Stimulated activated CD8-positive, alpha-beta memory T cell treated with anti-CD3 and anti-CD28 coated beads, Interleukin-2, amount 100 ng/mL, for 48 hours (primary cell): ENCODE measurements around the gene CCDC9B.
A peak's percentile ranks its signal among the peaks of the same experiment; 100 is the strongest.

Source experiments
- DNase-seq, 2 donors: peaks; one replicate each; pipeline ENCODE4 v3.0.0-alpha.2; 2020; ENCODE audit warnings: low read depth in 2 of 2

Gene CCDC9B

DNA sequence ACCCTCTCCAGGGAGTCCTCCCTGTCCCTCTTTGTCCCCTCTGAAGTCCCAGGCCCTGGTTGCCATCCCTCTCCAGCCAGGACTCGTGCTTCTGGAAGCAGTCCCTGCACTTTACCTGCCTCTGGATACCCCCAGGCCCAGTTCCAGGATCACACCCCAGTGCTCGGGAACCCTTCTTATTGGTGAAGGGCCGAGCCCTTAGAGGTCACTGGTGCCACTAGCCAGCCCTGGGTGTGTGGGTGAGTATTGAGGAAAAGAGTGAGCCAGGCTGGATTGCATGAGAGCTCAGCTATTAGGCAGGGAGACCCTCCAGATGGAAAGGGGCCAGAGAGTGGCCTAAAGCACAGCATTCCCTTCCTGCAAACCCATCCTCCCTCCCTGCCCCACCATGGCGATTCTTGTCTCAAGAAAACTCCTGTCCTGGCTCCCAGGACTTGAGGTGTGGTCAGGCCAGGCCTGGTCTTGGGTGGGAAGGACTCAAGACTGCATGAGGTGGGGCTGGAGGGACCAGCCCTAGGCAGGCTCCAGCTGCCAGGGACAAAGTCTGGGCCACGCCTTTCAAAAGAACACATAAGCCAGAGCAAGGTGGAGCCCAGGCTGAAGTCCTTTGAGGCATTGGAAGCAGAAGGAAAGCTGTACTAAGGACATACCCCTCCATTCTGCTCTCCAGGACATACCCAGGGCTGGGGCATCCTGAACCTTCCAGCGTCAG lies 5.3 kb upstream of the CCDC9B start:
- no peak for DNase-seq

DNA sequence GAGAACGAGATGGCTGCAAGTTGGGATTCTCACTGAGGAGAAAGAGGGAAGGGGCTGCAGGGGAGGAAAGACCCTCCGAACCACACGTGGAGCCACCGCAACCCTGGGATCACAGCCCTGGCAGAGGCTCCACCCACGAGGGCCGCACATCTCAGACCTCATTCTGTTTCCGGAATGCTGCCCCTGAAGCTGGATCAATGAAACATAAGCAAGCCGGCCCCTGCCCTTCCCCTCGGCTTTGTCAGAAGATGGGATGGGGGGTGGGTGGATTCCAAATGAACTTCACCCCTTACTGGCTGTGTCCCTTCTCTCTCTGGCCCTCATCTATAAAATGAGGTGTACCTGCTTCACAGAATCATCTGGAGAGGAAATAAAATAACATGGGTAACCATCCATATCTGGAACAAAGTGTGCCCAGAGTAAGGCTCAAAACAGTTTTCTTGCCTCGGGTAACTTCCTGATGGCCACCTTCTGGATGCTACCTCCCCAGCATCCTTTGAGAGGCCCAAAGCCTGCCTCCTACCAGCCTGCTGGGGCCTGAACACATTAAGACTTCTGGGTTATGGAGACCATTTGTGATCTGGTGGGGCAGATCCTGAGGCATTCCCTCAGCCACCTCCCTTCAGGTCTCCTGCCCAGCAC lies 4.6 kb upstream of the CCDC9B start:
- no peak for DNase-seq

DNA sequence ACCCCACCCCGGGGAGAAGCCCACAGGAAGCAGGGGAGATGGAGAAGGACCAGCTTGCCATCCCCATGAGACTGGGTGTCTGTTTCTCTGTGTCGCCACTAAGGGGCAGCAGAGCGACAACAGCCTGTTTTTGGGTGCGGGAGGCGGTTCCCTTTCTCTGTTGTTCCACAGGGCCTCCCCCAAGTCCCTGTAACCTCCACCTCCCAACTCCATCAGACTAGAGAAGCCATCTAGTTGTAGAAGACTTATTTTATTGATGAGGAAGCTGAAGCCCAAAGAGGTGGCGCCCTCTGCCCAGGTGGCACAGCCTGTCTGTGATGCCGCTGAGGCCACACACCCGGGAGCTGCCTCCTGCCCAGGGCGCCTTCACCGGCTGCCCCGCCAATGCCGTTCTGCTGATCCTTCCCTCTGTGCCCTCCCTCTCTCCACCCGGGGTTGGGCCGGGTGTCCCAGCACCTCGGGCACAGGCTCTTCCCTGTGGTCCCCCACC lies 3.9 kb upstream of the CCDC9B start:
- DNase-seq = peak; percentile 49 to 51

DNA sequence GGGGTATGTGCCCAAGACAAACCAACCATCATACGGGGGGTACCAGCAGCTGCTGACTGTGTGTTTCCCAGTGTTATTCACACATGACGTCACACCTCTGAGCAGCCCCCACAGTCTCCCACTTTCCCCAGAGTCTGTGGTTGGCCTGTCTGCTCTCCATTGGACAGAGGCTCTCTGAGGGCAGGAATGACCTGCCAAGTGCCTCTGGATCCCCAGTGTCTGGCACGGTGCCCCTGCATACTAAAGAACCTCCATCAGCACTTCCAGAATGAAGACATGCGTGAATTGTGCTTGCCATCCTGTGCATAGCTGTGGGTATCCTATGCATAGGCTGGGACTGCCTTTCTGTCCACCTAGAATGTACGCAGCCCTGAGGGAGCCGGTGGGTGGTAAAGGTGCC lies 3.5 kb upstream of the CCDC9B start:
- DNase-seq = no peak

DNA sequence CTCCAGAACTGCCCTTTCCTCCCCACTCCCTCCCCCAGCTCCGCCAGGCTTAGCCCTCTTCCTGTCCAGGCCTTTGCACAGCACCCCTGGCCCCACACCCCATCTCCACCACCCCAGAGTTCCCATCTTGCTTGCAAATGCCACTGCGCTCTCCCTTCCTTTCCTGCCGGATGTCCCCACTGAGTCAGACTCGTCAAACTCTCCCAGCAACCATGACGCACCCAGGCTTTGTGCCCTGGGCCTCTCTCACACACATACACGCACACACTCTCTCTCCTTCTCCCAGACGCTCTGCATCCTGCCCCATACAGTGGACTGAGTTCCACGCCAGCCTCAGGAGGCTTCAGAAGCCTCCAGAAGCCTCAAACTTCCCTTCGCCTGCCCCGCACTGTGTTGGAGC lies 2.8 kb upstream of the CCDC9B start:
- DNase-seq = no peak

DNA sequence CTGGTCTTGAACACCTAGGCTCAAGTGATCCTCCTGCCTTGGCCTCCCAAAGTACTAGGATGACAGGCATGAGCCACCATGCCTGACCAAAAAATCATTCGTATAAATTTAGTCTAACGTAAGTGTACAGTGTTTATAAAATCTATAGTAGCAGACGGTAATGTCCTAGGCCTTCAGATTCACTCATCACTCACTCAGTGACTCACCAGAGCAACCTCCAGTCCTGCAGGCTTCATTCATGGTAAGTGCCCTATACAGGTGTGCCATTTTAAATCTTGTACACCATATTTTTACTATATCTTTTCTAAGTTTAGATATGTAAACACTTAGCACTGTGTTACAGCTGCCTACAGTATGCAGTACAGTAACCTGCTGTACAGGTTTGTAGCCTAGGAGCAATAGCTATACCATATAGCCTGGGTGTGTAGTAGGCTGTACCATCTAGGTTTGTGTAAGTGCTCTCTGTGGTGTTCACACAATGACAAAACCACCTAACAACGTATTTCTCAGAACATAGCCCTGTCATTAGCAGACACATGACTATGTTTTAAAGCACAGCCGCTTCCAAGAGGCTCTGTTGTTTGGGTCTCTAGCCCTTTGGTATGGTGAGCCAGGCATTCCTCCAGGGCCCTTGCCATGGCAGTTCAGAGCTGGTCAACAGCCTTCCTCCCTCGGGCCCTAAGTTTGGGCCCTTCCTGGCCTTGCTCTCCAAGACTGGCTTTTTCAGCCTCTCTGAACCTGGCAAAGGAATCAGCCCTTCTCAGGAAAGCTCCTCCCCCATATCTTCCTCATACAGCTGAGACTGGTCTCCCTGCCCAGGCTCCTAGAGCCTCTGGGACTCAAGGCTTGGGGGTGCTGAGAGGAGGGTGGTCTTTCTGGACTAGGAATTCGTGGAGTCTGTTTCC lies 1.9 kb upstream of the CCDC9B start:
- DNase-seq = no peak

DNA sequence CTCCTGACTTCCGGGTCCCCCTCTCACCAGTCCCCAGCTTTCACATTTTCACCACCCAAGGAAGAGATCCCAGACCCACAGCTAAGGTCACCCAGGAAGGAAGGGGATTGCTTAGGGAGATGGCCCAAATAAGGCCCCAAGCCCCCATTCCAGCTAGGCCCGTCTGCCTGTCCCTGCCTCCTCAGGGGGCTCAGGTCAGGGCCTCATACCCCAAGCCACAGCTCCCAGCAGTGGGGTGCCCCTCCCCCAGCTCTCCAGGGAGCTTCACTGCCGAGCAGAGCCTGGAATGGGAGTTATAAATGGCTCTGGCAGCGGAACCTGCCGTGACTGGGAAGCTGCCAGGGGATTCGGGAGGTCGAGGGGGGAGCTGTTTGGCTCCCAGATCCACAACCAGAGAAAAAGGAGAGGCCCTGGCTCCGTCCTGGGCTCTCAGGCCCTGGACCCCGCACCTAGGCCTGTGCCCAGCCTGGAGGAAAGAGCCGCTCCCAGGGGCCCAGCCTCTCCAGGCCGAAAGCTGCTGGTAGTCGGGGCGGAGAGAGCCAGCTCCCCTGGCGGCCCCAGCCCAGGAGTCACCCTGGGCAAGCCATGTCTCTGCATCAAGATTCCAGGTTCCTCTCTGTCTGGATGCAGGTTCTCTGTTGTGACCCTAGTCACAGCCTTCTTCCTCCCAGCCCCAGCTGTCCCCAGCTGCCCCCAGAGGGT lies 550 bp downstream of the CCDC9B start:
- no peak for DNase-seq

DNA sequence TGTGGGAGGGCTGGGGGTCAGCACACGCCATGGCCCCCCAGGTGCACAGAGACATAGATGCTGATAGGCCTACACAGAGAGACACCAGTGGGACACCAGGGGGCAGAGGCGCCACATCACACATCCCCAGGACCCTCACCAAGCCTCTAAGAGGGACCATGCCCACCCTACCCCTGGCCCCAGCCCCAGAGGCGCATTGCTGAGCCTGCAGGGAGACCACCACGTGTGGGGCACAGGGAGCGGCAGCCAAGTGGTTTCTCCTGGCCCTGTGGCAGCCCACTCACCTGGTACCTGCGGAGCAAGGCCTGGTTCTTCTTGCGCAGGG lies 1.2 kb downstream of the CCDC9B start:
- DNase-seq = no peak

DNA sequence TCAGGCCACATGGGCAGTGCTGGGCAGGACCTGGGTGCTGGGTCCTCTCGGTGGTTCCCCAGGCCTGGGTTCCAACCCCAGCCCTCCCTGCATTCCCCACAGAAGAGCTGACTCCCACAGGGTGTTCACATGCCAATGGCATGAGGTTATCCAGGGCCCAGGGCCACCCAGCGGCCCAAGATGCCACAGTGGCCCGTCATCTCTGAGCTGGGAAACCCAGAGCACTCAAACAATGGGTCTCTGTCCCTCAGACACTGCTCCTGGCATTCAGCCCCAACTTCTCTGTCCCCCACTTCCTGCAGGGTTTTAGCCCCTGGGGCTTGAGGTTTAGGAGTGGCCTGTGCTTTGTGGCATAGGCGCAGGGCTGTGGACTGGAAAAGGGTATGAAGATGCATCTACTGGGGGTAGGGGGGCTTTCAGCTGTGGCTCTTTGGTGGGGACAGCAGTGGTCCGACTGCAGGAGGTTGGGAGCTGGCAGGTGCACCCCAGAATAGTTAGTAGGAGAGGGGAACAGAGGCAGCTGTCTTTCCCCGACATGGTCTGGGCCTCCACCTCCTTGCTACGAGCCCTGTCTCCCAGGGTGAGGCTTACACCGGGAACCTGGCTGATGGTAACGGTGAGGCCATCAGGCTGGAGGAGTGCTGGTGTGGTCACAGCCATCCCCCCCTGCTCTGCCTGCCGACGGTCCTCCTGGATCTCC lies 1.7 kb downstream of the CCDC9B start:
- DNase-seq = no peak

DNA sequence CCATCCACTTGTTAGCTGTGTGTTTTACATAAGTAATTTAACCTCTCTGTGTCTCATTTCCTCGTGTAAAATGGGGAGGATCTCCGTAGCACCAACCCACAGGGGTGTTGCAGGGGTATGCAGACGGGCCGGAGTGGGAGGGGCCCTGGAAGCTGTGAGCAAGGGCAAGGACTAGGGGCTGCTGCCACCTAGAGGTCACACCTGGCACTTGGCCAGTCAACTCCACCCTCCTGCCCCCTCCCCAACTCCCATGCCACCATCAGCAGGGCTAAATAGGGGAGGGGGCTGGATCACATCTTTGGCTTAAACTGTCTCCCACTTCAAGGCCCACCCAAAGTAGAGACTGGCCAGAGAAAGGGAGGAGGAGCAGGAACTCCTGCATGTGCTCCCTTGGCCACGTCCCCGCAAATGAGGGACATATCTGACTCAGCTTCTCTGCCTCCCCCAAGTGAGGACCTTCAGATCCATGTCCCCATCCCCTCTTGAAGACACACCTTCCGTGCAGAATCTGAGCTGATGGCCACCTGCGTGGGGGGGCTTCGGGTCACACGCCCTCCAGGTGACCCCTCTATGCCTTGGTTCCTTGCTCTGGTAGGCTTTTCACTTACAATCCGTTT lies 2.6 kb downstream of the CCDC9B start:
- peak; percentile 73 to 76 for DNase-seq

DNA sequence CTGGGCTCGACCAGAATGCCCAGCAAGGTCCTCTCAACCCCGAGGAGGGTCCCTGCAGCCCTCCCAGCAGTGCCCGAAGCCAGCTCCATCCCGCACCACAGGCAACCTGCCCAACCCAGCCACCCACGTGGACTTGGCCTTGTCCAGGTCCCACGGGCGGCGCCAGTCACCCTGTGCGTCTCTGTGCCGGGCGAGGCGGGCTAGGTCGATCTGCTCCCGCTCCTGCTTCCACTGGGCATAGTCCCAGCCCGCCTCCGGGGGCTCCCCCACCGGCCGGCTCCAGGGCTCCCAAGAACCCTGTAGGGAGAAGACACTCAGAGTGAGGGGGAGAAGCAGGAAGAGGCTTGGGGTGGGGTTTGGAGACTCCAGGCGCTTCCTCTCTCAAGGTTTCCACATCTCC lies 3.1 kb downstream of the CCDC9B start:
- no peak for DNase-seq

DNA sequence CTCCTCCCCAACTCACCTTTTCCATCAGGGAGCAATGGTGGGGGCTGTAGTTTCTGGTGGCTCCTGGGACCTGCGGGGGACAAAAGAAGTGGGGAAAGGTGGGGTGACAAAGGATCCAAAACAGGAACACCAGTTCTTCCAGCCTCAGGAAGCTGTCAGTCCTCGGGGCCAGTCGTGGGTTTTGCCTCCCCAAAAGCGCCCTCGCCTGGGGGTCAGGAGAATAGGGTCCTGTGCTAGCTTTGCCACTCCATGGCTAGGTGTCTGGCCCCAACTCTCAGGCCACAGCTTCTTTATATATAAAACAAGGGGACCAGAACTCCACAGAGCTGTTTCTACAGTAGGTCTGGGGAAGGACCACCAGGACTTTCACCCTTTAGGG lies 4.0 kb downstream of the CCDC9B start:
- no peak for DNase-seq

DNA sequence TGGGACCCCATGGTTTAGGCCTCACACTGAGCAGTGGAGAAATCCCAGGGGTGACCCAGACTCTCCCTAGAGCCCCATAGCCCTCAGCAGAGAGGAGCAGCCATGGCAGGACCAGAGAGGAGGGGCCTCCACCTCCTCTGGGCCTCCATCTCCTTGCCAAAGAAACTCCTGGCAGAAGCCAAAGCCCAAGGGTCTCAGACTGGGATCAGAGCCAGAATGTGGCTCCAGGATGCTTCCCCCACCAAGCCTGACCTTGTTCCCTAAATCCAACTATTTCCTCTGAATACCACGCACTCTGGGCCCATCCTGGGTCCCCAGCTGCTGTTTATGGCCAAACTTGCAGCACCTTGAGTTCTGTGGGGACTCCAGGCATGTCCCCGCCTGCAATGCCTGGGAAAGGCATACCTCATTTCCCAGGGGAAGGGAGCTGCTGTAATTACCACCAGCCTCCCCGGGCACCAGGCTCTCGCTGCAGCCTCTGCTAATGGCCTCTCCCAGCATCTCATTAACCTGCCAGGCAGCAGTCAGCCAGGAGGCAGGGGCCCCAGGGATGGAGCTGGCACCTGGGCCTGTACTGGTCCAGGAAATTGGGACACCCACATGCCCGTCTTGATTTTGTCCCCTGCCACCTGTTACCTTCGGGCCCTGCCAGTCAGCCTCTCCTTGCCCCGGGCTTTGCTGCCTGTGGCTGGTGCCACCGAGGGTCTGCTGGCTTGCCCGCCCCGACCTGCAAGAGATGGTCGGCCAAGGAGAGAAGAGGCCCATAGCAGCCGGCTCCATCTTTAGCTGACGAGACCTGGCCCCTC lies 4.6 kb downstream of the CCDC9B start:
- DNase-seq = no peak

DNA sequence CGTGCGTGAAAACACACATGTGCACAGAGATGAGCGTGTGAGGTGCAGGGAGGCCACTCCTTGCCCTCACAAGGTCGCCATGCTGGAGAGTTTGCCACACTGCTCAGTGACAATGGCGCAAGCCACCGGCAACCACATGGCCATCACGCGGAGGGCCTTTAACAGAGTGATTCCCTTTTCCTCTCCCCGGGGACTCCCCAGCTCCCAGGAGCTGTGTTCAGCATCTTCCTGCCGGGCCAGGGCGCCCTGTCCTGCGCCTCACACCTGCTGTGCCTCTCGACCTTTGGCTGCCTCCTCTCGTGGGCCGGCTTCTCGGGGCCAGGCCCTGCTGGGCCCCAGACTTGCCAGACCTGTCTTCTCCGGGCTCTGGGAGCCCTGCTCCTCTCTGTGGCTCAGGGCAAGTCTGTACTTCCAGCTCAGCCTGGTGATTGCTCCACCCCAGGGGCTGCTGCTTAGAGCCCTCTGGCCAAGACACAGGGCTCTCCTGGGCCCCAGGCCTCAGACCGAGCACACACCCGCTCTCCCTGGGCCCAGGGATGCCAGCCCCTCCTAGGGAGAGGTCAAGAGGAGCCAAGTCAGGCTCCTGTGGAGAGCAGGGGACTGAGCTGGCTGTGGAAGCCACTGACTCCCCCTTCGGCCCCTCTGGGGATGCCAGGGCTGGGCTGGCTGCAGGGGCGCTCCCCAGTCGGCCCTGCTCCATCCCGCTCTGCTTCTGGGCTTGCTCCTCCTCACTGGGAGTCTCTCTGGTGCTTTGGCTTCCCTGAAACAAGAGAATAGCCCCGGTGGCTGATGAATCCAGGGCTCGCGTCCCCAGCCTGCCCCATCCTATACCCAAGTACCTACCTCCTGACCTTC lies 5.6 kb downstream of the CCDC9B start:
- DNase-seq = no peak

DNA sequence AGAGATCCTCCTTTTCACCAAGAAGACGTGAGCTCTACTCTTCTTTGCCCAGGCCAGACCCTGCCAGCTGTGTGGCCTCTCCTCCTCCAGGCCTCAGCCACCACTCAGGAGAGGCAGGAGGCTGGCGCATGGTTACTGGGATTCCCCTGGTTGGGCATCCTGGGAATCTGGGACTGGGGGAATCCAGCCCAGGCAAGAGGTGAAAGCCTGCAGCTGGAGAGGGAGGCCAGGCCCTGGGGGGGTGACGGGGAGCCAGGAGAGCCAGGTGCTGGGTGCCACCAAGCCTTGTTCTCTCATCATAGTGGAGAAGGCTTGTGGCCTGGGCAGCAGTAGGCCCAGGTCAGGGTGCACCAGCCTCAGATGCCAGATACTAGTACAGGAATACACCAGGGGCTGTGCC lies 6.2 kb downstream of the CCDC9B start:
- DNase-seq = no peak

DNA sequence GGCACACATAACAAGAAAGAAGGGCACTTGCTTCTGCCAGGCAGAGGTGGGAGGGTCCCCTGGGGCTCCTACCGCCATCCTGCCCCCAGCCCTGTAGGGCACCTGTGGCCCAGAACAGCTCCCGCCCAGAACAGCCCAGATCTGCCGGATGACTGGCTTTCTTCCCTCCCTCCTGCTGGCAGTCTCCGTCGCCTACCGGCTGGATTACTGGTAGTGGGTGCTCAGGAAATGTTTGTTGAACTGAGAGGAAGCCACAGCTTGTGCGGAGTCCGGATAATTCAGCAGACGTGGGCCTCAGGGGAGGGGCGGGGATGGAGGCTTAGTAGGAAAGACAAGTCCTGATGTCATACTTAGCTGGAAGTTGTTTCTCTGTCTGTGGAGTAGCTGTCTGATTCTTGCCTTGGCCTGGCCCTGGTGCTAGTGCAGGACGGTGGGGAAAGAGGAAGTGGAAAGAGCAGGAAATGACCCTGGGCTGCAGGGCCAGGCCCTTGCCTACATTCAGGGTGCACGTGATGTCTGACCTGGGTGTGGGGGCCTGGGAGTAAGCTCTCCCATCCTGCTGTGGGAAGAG lies 6.7 kb downstream of the CCDC9B start:
- no peak for DNase-seq

DNA sequence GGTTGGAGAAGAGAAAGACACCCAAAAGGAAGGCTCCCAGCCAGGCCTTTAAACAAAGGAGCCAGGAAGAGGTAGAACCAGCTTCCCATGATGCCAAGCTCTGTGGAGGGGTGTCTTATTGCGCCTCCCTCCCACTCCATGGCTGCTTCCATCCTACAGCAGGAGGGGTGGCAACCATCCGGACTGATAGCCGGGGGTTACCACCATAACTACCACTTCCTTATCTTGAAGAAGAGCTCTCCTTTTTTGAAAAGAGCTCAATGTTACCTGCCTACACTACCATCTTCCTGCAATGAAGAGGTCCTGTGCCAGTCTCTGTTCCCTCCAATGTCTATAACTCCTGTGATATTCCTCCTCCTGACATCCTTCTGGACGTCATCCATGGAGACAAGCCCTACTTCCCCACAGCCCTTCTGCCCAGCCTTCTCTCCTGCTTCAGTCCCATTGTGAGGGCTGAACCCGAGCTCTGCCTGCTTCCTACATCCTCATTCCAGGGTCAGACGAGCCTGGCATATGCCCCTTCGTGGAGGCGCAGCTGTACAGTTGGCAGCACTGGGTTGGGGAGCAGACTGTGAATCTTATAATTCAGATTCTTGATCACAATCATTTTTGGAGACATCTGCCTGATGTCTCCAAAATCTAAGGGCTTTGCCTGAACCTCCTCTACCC lies 8.5 kb downstream of the CCDC9B start:
- no peak for DNase-seq

DNA sequence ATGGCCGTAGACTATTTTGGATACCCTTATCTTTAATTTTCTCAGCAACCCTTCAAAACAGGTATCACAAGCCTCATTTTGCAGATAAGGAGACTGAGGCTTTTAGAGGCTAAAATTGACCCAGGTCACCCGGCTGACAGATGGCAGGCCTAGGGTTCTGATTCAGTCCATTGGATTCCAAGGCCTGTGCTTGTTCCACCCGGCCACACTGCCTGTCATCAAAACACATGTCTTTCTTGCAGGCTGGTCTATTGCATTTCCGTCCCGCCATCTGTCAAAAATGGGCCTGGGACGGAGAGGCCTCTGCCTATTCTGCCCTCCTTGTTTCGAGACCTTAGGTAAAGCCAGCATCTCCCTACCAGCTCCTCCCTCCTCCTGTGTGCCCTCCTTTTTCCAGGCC lies 9.1 kb downstream of the CCDC9B start:
- no peak for DNase-seq
